GM18868 (cell line): Measurements from ENCODE around the gene COL9A2.

ENCODE experiments used
- ATAC-seq: cut with Tn5 transposase; IDR thresholded peaks from one replicate; pipeline ENCODE4 v1.9.1; 2021; ENCODE audit warnings: mild to moderate bottlenecking, moderate library complexity; ENCODE audit not compliant: unreplicated experiment

Gene COL9A2

GRCh38 chr1:40318970-40319621 is 2.0 kb upstream of the COL9A2 start:
- no peak for ATAC-seq

GRCh38 chr1:40318476-40318875 is 1.4 kb upstream of the COL9A2 start:
- ATAC-seq = no peak

GRCh38 chr1:40317394-40318074 is 448 bp upstream of the COL9A2 start:
- no peak for ATAC-seq

- no peak for ATAC-seq
These were observed 1.1 kb downstream of the COL9A2 start for GRCh38 chr1:40315795-40316594.

GRCh38 chr1:40315239-40315794 is 1.8 kb downstream of the COL9A2 start:
- ATAC-seq = peak; percentile 52

- ATAC-seq = no peak
These were observed 2.3 kb downstream of the COL9A2 start for GRCh38 chr1:40314721-40315238.

- ATAC-seq = no peak
These were observed 2.9 kb downstream of the COL9A2 start for GRCh38 chr1:40313958-40314720.

- no peak for ATAC-seq
These were observed 3.6 kb downstream of the COL9A2 start for GRCh38 chr1:40313329-40313957.

GRCh38 chr1:40312238-40313205 is 4.6 kb downstream of the COL9A2 start:
- ATAC-seq = no peak

- ATAC-seq = no peak
These were observed 5.4 kb downstream of the COL9A2 start for GRCh38 chr1:40311692-40312091.

- no peak for ATAC-seq
These were observed 6.0 kb downstream of the COL9A2 start for GRCh38 chr1:40310983-40311642.

- no peak for ATAC-seq
These were observed 7.0 kb downstream of the COL9A2 start for GRCh38 chr1:40310129-40310461.

GRCh38 chr1:40309374-40310128 is 7.5 kb downstream of the COL9A2 start:
- ATAC-seq = no peak

- no peak for ATAC-seq
These were observed 8.9 kb downstream of the COL9A2 start for GRCh38 chr1:40308036-40308727.

GRCh38 chr1:40307186-40307585 is 9.9 kb downstream of the COL9A2 start:
- no peak for ATAC-seq

GRCh38 chr1:40306296-40306695 is 10.8 kb downstream of the COL9A2 start:
- no peak for ATAC-seq

- no peak for ATAC-seq
These were observed 11.2 kb downstream of the COL9A2 start for GRCh38 chr1:40305871-40306270.
